Heart right ventricle (tissue), 16 donors: ENCODE results near the gene SORL1. TPM values are rescaled to one million over a fixed set of nuclear protein-coding genes. Genes with fewer than 3 reads are reported as not detected.
A peak's percentile ranks its signal among the peaks of the same experiment; 100 is the strongest.

Source experiments
- ATAC-seq, 8 donors: fragments of 200-7000 bp; cut with Tn5 transposase; one replicate each; pipeline ENCODE4 v1.9.1; 2020; ENCODE audit warnings: mild to moderate bottlenecking in 8 of 8, moderate library complexity in 8 of 8, moderate number of reproducible peaks in 1 of 8
- DNase-seq, 2 donors: peaks; one replicate each; pipeline ENCODE4 v3.0.0-alpha.2; 2020
- H3K27ac ChIP-seq, 10 donors: fragments of 200-600 bp; sonication (generic) in 2 of 10; one replicate each; pipeline versions ENCODE4 v1.5.0 to v1.8.0; 2020 to 2022; ENCODE audit warnings: mild to moderate bottlenecking in 3 of 10
- H3K27me3 ChIP-seq, 7 donors: fragments of 200-600 bp; one replicate each; pipeline ENCODE4 v1.8.0; 2021 to 2022; ENCODE audit warnings: mild to moderate bottlenecking in 2 of 7
- H3K36me3 ChIP-seq, 9 donors: fragments of 200-600 bp; sonication (generic) in 1 of 9; one replicate each; pipeline versions ENCODE4 v1.5.0 to v1.8.0; 2020 to 2022; ENCODE audit warnings: mild to moderate bottlenecking in 2 of 9
- H3K4me1 ChIP-seq, 9 donors: fragments of 200-600 bp; sonication (generic) in 1 of 9; one replicate each; pipeline versions ENCODE4 v1.5.0 to v1.8.0; 2020 to 2022; ENCODE audit warnings: mild to moderate bottlenecking in 4 of 9
- H3K4me3 ChIP-seq, 10 donors: fragments of 200-600 bp; sonication (generic) in 2 of 10; one replicate each; pipeline versions ENCODE4 v1.5.0 to v1.8.0; 2020 to 2022; ENCODE audit warnings: mild to moderate bottlenecking in 7 of 10, moderate library complexity in 2 of 10
- H3K9me3 ChIP-seq, 11 donors: fragments of 200-600 bp in 10 of 11; sonication (generic) in 2 of 11; one replicate each; pipeline versions ENCODE4 v1.5.0 to v1.8.0; 2013 to 2022; ENCODE audit warnings: mild to moderate bottlenecking in 2 of 11, control low read depth in 1 of 11, moderate library complexity in 1 of 11
- WGBS, 2 donors: extraction: QIAGEN DNeasy Blood & Tissue Kit; methylation state at CpG; one replicate each; pipeline ENCODE4 v1.1.7; 2013; ENCODE audit warnings: inconsistent platforms in 1 of 2; 5-methylcytosine and 5-hydroxymethylcytosine counted together
- intact Hi-C, 10 donors: fragments of 100-400 bp; cut with DNase I; formaldehyde crosslinking; loops; one replicate each; pipeline versions ENCODE4 v1.11.1 to v1.14.2; 2022
- polyA plus RNA-seq, 2 donors: library from polyadenylated mRNA; stranded (reverse); fragments of 200-250 nt; gene quantifications; one replicate each; pipeline ENCODE4 v1.2.3, GENCODE V29; 2013
- total RNA-seq, 10 donors: library from RNA; stranded (reverse); fragmentation: NEBNext Ultra II Directional in 3 of 10; extraction: Animal tissue kit (Norgen Biotek cat#: 25700) in 3 of 10; gene quantifications; one replicate each; pipeline versions ENCODE4 v1.2.1 to v1.2.4, GENCODE V29; 2021 to 2023
- TF ChIP-seq, protein P1 (sequence below), 9 donors: fragments of 200-600 bp; sonication (generic) in 2 of 9; IDR thresholded peaks; one replicate each; pipeline versions ENCODE4 v1.5.0 to v1.8.0; 2021 to 2022; ENCODE audit warnings: antibody characterized with exemption in 9 of 9, mild to moderate bottlenecking in 5 of 9, moderate library complexity in 1 of 9
- donor health status: Arrhythmogenic right ventricular cardiomyopathy.
- donor health status: ischemic (EF 13 %, LVEDD 7.1; RV severe dilation, severe dysfunction).
- donor health status: healthy with polysubstance abuse.
- donor health status: DM: no; HTN: yes; CAD: no.
- donor health status: DM: no; HTN: no; CAD: no.
- donor health status: ischemic (EF 25% LVEDD 6.9; RV normal size, moderate dysfunction).
- donor health status: ischemic (EF 25% LVEDD 5.7; RV mildly dilated, moderate dysfunction).
- donor health status: healthy.
- donor health status: DM: yes; HTN: yes; CAD: no.
- donor health status: Ischemic cardiomyopathy.
- donor health status: ischemic (EF 35%, LVEDD 5.7; RV mildly dilated, moderate dysfunction).
- donor health status: nonischemic (EF 11% LVEDD 7.7; RV severe dilation, severe dysfunction).
- donor health status: DM: yes; HTN: yes; CAD: no.
- donor health status: PGD.
- donor health status: ischemic (EF 29% LVEDD 5.4; RV normal size, mild dysfunction).
- donor health status: nonischemic (EF 23%, LVEDD 6.1; RV moderate dilation, normal function).

Gene SORL1
- total and polyA plus RNA-seq, 12 donors, result 0.26 to 15.1 (median 8.7) TPM

DNA sequence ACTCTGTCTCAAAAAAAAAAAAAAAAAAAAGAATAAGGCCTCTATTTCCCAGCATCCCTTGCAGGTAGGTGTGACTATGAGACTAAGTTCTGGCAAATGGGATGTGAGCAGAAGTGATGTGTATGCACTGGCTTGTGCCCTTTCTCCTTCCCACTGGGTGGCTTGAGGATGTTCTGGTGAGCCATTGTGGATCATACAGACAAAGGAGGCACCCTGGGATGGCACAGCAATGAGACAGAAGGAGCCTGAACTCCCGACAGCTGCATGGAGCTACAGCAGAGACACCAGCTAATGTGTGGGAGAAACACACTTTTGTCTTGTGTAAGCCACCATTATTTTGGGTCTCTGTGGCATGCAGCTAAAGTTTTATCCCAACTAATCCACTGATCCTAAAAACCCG, 10.6 kb upstream of the SORL1 start:
- Histone ChIP-seq H3K27me3 (no peaks in the 10 kb centered on the region), H3K4me1 (peaks cover 0 to 20% (median 0%) of the 10 kb centered on the region in 9 donors), H3K4me3 (no peak overlapping the region), H3K36me3 (no peaks in the 10 kb centered on the region), H3K9me3 (no peaks in the 10 kb centered on the region), H3K27ac (no peak overlapping the region)
- TF ChIP-seq, protein P1, sequence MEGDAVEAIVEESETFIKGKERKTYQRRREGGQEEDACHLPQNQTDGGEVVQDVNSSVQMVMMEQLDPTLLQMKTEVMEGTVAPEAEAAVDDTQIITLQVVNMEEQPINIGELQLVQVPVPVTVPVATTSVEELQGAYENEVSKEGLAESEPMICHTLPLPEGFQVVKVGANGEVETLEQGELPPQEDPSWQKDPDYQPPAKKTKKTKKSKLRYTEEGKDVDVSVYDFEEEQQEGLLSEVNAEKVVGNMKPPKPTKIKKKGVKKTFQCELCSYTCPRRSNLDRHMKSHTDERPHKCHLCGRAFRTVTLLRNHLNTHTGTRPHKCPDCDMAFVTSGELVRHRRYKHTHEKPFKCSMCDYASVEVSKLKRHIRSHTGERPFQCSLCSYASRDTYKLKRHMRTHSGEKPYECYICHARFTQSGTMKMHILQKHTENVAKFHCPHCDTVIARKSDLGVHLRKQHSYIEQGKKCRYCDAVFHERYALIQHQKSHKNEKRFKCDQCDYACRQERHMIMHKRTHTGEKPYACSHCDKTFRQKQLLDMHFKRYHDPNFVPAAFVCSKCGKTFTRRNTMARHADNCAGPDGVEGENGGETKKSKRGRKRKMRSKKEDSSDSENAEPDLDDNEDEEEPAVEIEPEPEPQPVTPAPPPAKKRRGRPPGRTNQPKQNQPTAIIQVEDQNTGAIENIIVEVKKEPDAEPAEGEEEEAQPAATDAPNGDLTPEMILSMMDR (IDR thresholded peaks at IDR 0.05), result no peak
- intact Hi-C loops, result loop anchor here in 2 of 10 donors (10.0 kb wide), 1 partner anchor 117 kb away; no protein-coding TSS in a partner anchor
- whole genome bisulfite sequencing, 2 donors, result 91 to 93% methylated on average over 2 of the region's 2 CpGs
- DNase-seq, result no peak
- ATAC-seq, result no peak

DNA sequence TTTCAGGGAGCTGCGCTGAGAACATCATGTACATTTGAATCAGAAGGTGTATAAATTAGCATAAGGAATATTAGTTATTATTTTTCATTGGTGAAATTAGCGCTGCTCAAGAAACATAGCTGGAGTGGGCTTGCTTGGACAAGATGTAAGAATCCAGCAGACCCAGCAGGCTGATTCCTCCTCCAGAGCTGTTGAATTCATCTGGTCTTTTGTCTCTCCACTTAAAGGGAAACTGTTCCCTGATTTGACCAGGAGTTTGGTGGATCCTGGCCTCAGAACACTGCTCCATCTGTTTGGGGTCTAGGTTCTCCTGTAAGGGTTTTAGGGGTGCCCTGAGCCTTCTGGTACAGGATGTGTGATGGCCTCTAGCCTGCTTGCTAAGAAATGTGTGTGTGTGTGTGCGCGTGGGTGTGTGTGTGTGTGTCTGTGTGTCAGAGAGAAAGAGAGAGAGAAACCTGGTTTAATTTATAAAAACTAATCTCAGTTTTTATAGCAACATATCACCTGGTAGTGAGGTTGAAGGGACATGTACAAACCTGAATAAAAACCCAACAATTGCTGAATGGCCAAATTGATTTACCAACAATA, 8.3 kb upstream of the SORL1 start:
- Histone ChIP-seq H3K27ac (no peak overlapping the region), H3K4me3 (no peak overlapping the region), H3K9me3 (no peaks in the 10 kb centered on the region), H3K36me3 (no peaks in the 10 kb centered on the region), H3K27me3 (no peaks in the 10 kb centered on the region), H3K4me1 (peaks cover 0 to 23% (median 0%) of the 10 kb centered on the region in 9 donors)
- TF ChIP-seq, protein P1 (IDR thresholded peaks at IDR 0.05), result no peak
- intact Hi-C loops, result loop anchor here in 2 of 10 donors (10.0 kb wide), 1 partner anchor 119 kb away; no protein-coding TSS in a partner anchor
- no peak for ATAC-seq
- 94 to 97% methylated on average over 4 of the region's 4 CpGs for WGBS, 2 donors
- DNase-seq, result no peak

DNA sequence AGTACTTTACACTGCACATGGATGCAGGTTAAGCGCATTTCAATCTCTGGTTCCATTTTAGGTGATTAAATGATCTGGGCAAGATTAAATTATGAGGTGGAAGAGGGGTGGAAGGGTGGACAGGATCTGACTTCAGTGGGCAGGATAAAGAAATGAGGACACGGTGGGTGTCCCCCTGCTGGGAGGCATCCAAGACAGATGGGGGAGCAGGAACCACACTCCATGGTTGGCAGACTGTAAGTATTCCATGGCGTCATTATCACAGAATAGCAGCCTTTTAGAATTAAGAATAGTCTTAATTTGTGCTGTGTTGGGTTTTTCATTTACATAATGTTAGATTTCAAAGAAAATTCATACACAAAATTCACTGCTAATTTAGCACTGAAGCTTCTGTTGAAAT, 7.6 kb upstream of the SORL1 start:
- H3K36me3 ChIP-seq, result no peaks in the 10 kb centered on the region
- H3K9me3 ChIP-seq, result no peaks in the 10 kb centered on the region
- 66 to 75% methylated on average over 3 of the region's 3 CpGs for WGBS, 2 donors
- intact Hi-C loops, result loop anchor here in 2 of 10 donors (10.0 kb wide), 1 partner anchor 120 kb away; no protein-coding TSS in a partner anchor
- no peak overlapping the region for H3K27ac ChIP-seq
- no peaks in the 10 kb centered on the region for H3K27me3 ChIP-seq
- H3K4me1 ChIP-seq, result peaks cover 0 to 31% (median 0%) of the 10 kb centered on the region in 9 donors
- no peak overlapping the region for H3K4me3 ChIP-seq
- ATAC-seq, result no peak
- TF ChIP-seq, protein P1 (IDR thresholded peaks at IDR 0.05), result no peak
- DNase-seq, result no peak

DNA sequence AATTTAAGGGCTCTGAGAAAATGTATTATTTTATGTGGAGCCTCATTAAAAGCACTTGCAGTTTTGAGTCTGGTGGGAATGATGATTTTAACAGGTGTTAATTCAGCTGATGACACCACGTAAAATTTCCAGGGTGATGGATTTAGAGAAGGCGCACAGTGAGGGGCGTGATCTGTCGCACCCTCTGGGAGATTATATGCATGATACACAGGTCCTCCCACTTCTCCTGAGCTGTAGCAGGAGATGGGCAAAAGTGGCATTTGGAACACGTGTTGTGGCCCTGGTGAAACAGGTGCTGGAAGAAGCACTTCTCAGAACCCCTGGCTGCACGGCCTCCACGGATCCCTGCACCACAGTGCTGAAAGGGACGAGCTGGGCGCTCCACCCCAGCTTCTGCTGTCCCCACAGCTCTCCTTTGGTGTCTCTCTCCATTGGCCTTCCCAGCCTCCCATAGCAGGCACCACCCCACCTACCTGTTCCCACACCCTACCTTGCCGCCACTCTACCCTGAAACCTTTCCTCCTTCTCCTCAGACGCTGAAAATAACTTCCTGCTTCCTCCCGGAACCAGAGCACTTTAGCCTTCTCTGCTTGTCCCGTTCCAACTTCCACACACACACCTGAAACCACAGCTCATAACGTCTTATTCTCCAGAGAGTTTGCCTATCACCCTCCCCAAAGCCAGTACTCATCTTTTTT, 6.9 kb upstream of the SORL1 start:
- H3K27me3 ChIP-seq, result no peaks in the 10 kb centered on the region
- no peak overlapping the region for H3K4me3 ChIP-seq
- DNase-seq (no peak), ATAC-seq (no peak)
- TF ChIP-seq, protein P1 (IDR thresholded peaks at IDR 0.05), result no peak
- H3K27ac ChIP-seq, result peak overlapping the region in 1 of 10 donors; percentile 21
- H3K36me3 ChIP-seq, result no peaks in the 10 kb centered on the region
- 80 to 82% methylated on average over 14 of the region's 14 CpGs for WGBS, 2 donors
- H3K4me1 ChIP-seq, result peaks cover 0 to 38% (median 0%) of the 10 kb centered on the region in 9 donors
- no peaks in the 10 kb centered on the region for H3K9me3 ChIP-seq
- intact Hi-C loops, result loop anchor here in 3 of 10 donors (5.0 to 10.0 kb wide), 2 partner anchors 120 to 123 kb away; no protein-coding TSS in a partner anchor
